ENCODE measurements around the gene MIAT.
A peak's percentile ranks its signal among the peaks of the same experiment; 100 is the strongest.
"Not testable (repeated sequence)": the region's sequence is repeated elsewhere in the genome, so short reads cannot be mapped to it uniquely, and the experiment has no call there.

The MIAT gene

DNA sequence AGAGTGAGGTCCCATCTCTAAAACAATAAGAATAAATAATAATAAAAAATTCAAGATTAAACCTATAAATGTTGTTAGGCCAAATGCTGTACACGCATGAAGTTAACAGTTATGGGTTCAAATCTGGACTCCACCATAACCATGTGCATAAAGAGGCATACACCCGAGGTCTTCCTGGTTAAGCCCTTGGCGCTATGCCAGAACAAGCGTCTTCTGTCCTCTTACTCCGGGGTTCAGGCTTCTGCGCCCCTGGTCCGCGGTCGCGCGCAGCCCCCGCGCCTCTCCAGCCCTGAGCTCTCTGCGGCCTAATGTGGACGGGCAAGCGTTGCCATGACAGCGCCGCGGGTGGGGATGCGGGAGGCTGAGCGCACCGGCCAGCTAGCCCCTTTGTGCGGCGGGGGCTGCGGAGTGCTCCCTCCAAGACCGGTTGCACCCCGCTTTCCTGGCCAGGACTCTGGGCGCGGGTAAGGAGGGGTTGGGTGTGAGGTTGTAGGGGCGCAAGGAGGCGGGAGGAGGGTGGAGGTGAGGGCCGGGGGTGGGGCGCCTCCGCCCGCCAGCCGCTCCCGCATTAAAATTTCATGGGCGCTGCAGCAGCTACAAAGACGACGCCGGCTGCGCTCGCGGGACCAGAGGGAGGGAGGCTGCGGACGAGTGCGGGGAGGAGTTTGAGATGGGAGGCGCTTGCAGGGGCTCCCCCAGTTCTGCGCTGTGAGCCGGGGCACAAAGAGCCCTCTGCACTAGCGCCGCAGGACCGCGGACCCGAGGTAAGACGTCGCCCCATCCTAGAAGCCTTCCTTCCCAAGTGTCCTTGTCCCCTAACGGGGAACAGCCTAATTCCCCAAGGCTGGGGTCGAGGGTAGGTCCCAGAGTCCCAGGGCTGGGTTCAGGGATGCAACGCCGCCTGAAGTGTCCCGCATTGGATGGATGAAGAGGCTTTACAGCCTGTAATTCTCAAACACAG lies at the start of gene MIAT:
Gene MIAT, plus strand, starts transcription at position 698 of the 961 bp plus-strand sequence.
- DNase-seq = no peak

DNA sequence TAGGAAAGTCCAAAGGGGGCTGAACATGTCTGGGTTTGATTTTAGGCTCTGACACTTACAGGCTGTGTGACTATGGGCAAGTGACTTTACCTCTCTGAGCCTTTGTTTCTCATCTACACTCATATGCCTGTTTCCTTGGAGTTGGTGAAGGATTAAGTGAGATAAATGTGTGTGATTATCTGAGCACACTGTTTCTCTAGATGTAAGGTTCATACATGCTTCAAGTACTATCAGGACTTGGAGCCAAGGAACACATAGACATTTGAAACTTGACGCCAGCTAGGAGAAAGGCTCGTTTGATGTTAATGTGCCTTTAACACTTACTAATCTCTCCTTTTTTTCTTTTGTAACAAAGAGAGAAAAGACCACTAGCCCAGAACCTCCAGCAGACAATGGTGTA lies 49.3 kb upstream of the MIAT start:
- no peak for DNase-seq

- no peak for DNase-seq
These were observed 48.1 kb upstream of the MIAT start for GRCh38 chr22:26609287-26609686.

GRCh38 chr22:26610072-26610958 lies 47.1 kb upstream of the MIAT start:
- DNase-seq = no peak

- DNase-seq = no peak
These were observed 46.4 kb upstream of the MIAT start for GRCh38 chr22:26610996-26611395.

- DNase-seq = no peak
These were observed 44.7 kb upstream of the MIAT start for GRCh38 chr22:26612652-26613051.

- not testable (repeated sequence) for DNase-seq
These were observed 43.6 kb upstream of the MIAT start for GRCh38 chr22:26613753-26614152.

DNA sequence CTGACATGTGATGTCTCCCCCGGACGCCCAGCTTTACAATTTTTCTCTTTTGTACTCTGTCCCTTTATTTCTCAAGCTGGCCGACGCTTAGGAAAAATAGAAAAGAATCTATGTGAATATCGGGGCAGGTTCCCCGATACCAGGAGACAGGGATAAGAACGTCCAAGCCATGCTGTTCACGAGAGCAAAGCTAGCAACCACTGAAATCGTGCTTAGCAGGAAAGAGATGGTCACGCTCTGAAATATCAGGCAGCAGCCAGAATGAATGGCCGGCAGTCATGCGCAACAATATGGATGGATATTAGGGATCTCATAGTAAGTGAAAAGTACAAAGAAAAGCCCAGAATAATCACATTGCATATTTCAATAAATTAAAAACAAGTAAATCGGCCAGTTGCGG lies 43.1 kb upstream of the MIAT start:
- no peak for DNase-seq

DNA sequence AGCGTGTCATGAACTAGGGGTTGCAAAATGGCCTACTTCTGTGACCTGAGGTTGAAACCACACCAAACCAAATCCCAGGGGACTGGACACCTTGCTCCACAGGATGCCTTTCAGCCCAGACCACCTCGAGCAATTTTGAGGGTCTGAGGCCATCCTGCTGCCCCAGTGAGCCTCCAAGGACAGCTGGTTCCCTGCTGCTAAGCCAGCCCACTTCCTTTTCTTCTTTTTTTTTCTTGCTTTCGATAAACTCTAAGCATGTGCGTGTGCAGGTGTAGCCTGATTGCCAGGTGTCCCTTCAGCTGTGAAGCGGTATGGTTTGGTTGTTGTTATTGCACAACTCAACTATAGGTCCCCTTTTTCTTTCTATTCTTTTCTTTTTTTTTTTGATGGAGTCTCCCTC lies 42.2 kb upstream of the MIAT start:
- DNase-seq = no peak

GRCh38 chr22:26615830-26616435 lies 41.5 kb upstream of the MIAT start:
- no peak for DNase-seq

- no peak for DNase-seq
These were observed 40.7 kb upstream of the MIAT start for GRCh38 chr22:26616650-26617049.

GRCh38 chr22:26617271-26618199 lies 39.9 kb upstream of the MIAT start, which contains the start of gene CRYBB1:
CRYBB1 (minus strand) TSS chr22:26618027; CDS start chr22:26616319, 1,708 bp downstream.
- peak; percentile 56 for DNase-seq

DNA sequence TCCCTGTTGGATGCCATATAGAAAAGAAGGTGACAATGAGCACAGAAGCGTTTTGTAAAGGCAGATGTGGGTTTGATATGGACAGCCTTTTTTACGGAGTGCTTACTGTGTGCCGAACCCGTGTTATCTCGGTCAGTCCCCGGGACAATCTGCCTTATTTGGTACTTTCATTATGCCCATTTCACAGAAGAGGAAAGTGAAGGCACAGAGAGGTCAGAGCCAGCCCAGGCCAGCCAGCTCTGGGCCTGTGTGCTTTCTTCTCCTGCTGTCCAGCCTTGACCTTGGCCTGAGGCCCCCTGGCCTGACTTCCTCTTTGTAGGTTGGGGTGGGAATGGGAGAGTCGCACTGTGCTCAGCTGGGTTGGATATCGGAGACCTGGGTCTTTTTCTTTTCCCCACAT lies 38.9 kb upstream of the MIAT start:
- DNase-seq = no peak

- DNase-seq = no peak
These were observed 37.9 kb upstream of the MIAT start for GRCh38 chr22:26619510-26619909.

- no peak for DNase-seq
These were observed 37.2 kb upstream of the MIAT start for GRCh38 chr22:26620197-26620596.

DNA sequence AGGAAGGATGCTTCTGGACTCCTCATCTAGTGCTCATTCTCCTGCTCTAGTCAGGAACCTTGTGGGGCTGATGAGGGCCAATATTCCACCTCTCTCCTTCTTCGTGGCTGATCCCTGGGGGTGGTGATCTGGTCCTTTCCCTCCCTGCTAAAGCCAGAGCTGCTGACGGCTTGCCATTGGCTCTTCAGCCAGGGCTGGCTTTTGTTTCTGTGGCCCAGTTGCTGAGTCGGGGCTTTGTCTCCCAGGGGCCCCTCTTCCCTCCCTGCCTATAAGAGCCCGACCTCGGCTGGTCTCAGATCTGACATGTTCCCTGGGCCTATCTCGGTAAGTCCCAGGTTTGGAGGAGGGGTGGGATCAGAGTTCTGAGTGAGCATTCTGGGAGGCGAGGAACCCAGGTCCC lies 35.7 kb upstream of the MIAT start, which contains the start of gene CRYBA4:
Gene CRYBA4, plus strand, starts transcription at position 301 of the 400 bp plus-strand sequence. CDS start 634 bp downstream, outside the sequence.
- DNase-seq = no peak

- DNase-seq = no peak
These were observed 33.4 kb upstream of the MIAT start for GRCh38 chr22:26623984-26624383.

GRCh38 chr22:26624803-26625202 lies 32.6 kb upstream of the MIAT start:
- no peak for DNase-seq

- DNase-seq = no peak
These were observed 27.2 kb upstream of the MIAT start for GRCh38 chr22:26629988-26630761.

DNA sequence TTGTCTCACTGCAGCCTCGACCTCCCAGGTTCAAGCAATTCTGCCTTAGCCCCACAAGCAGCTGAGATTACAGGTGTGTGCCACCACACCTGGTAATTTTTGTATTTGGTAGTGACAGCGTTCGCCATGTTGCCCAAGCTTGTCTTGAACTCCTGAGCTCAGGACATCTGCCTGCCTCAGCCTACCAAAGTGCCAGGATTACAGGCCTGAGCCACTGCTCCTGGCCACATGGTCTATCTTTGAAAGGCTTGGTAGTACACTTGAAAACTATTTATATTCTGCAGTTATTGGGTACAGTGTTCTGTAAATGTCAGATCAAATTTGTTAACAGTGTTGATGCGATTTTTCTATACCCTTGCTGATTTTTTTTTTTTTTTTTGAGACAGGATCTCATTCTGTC lies 26.1 kb upstream of the MIAT start:
- no peak for DNase-seq
